Measurements from ENCODE around the gene SMIM38. TPM values are rescaled to one million over a fixed set of nuclear protein-coding genes. Genes with fewer than 3 reads are reported as not detected.

SMIM38 gene
- total RNA-seq, 1 donor from 2014 or later, result 1.1 TPM

GRCh38 chr11:69180726-69181125, 25.0 kb downstream of the SMIM38 start:
- DNase-seq (ENCODE audit: low spot score), result no peak

- no peak for DNase-seq (ENCODE audit: low spot score)
These were observed 27.9 kb downstream of the SMIM38 start for GRCh38 chr11:69183613-69184012.

GRCh38 chr11:69186316-69187260, 30.9 kb downstream of the SMIM38 start:
- no peak for DNase-seq (ENCODE audit: low spot score)

- no peak for DNase-seq (ENCODE audit: low spot score)
These were observed 31.9 kb downstream of the SMIM38 start for GRCh38 chr11:69187540-69188065.

- no peak for DNase-seq (ENCODE audit: low spot score)
These were observed 33.3 kb downstream of the SMIM38 start for GRCh38 chr11:69189059-69189458.

GRCh38 chr11:69190796-69191536, 35.2 kb downstream of the SMIM38 start:
- DNase-seq (ENCODE audit: low spot score), result no peak

GRCh38 chr11:69192301-69192721, 36.6 kb downstream of the SMIM38 start:
- no peak for DNase-seq (ENCODE audit: low spot score)

GRCh38 chr11:69193151-69193550, 37.4 kb downstream of the SMIM38 start:
- no peak for DNase-seq (ENCODE audit: low spot score)

- no peak for DNase-seq (ENCODE audit: low spot score)
These were observed 37.9 kb downstream of the SMIM38 start for GRCh38 chr11:69193629-69194028.

GRCh38 chr11:69194396-69194795, 38.7 kb downstream of the SMIM38 start:
- no peak for DNase-seq (ENCODE audit: low spot score)

- DNase-seq (ENCODE audit: low spot score), result no peak
These were observed 39.2 kb downstream of the SMIM38 start for GRCh38 chr11:69194956-69195355.

GRCh38 chr11:69195824-69196782, 40.4 kb downstream of the SMIM38 start:
- DNase-seq (ENCODE audit: low spot score), result no peak

GRCh38 chr11:69196783-69197169, 41.0 kb downstream of the SMIM38 start:
- no peak for DNase-seq (ENCODE audit: low spot score)

GRCh38 chr11:69198891-69199582, 43.3 kb downstream of the SMIM38 start:
- DNase-seq (ENCODE audit: low spot score), result no peak

GRCh38 chr11:69199583-69200315, 44.0 kb downstream of the SMIM38 start:
- no peak for DNase-seq (ENCODE audit: low spot score)

GRCh38 chr11:69200331-69201065, 44.8 kb downstream of the SMIM38 start:
- no peak for DNase-seq (ENCODE audit: low spot score)

- DNase-seq (ENCODE audit: low spot score), result no peak
These were observed 45.3 kb downstream of the SMIM38 start for GRCh38 chr11:69201066-69201365.

GRCh38 chr11:69201764-69202370, 46.1 kb downstream of the SMIM38 start:
- no peak for DNase-seq (ENCODE audit: low spot score)

All from ureter (tissue), 1 donor.